ENCODE measurements around the gene LIN7A.

- TF ChIP-seq CTCF (IDR thresholded peaks at IDR 0.05; ENCODE audit: borderline replicate concordance, extremely low read depth, low read length, poor library complexity, severe bottlenecking), result no peak
- no peak for TF ChIP-seq EZH2 (IDR thresholded peaks at IDR 0.05; ENCODE audit: borderline replicate concordance, low read depth, low read length, severe bottlenecking)
Measured at GRCh38 chr12:80986224-80986623, 48.5 kb upstream of the LIN7A start.
